HUES6 (cell line): ENCODE results near the gene LIX1.

Source experiments
- H3K27ac ChIP-seq: 2 replicates; pipeline ENCODE4 v1.7.0; 2013; ENCODE audit warnings: low read depth, mild to moderate bottlenecking, low read length, inconsistent platforms
- H3K27me3 ChIP-seq: 2 replicates; pipeline ENCODE4 v1.6.1; 2013; ENCODE audit warnings: low read length; ENCODE audit not compliant: control insufficient read depth, insufficient read depth
- H3K36me3 ChIP-seq: 2 replicates; pipeline ENCODE4 v1.6.1; 2013; ENCODE audit warnings: low read length; ENCODE audit not compliant: control insufficient read depth, insufficient read depth
- H3K4me1 ChIP-seq: 2 replicates; pipeline ENCODE4 v1.6.1; 2013; ENCODE audit warnings: low read length; ENCODE audit not compliant: control insufficient read depth, insufficient read depth
- H3K4me3 ChIP-seq: 2 replicates; pipeline ENCODE4 v1.5.1; 2013; ENCODE audit warnings: low read depth, low read length
- H3K9ac ChIP-seq: one replicate; pipeline ENCODE4 v1.6.1; 2013; ENCODE audit warnings: mild to moderate bottlenecking, low read length
- H3K9me3 ChIP-seq: 2 replicates; pipeline ENCODE4 v1.6.1; 2013; ENCODE audit warnings: low read depth, low read length; ENCODE audit not compliant: control insufficient read depth, insufficient read depth

The LIX1 gene

DNA sequence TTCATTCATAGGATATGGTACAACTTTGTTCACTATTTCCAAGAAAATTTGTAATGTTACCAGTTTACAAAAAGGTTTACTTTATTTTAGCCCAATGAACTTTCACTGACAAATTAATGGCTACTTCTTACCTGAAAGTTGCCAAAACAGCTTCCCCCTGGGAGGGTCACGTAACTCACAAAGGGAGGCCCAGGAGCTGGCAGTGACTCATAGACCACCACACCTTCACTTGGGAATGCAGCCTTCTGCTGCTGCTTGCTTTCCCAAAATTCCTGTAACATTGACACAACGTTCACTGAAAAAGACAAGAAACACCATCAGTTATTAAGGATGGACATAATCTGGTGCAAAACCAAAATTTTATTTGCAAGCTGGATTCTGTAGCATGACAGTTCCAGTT is 18.1 kb downstream of the LIX1 start:
- Histone ChIP-seq H3K4me1 (peaks cover 13% of the 10 kb centered on the region; the same call in 1 of the 2 replicates), H3K4me3 (no peak overlapping the region), H3K9ac (no peak overlapping the region), H3K9me3 (no peaks in the 10 kb centered on the region), H3K36me3 (no peaks in the 10 kb centered on the region), H3K27me3 (no peaks in the 10 kb centered on the region), H3K27ac (no peak overlapping the region)

DNA sequence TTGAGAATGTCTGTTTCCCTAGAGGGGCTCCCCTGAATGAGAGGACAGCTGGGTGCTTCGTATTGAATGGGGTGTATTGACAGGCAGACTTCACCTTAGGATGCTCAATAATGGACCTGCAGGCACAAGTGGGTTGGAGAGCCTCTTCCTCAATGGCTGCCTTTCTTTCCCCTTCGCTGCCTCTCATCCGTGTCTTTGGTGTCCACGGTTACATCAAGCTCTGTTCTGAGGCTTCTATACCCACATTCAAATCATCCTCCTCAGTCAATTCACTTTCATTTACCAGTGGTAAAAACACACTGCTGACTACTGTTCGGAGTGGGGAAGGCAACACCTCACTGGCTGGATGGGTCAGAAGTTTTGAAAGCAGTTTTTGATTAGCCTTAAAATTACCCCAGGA is 20.6 kb downstream of the LIX1 start:
- no peak overlapping the region for H3K9ac ChIP-seq
- no peaks in the 10 kb centered on the region for H3K27me3 ChIP-seq
- H3K27ac ChIP-seq = no peak overlapping the region
- H3K4me3 ChIP-seq = no peak overlapping the region
- peaks cover 17% of the 10 kb centered on the region; the same call in 1 of the 2 replicates for H3K4me1 ChIP-seq
- H3K9me3 ChIP-seq = no peaks in the 10 kb centered on the region
- no peaks in the 10 kb centered on the region for H3K36me3 ChIP-seq

DNA sequence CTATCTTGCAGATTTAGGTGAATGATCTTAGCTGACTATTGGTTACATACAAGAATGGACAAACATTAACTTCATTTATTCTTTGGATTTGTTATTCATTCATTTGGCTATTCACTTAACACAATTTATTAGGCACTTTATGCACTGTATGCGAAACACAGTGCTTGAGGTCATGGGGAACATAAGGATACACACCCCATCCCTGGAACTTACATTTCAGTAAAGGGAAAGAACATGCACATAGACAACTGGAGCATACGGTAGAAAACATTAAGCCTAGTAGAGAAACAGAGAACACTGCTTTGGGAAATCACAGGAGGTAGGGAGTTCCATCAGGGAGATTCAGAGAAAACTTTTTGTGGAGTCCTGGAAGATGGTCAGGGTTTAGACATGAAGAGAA is 22.2 kb downstream of the LIX1 start:
- Histone ChIP-seq H3K9ac (no peak overlapping the region), H3K4me3 (no peak overlapping the region), H3K4me1 (peaks cover 14% of the 10 kb centered on the region; the same call in 1 of the 2 replicates), H3K27ac (no peak overlapping the region), H3K27me3 (no peaks in the 10 kb centered on the region), H3K36me3 (no peaks in the 10 kb centered on the region), H3K9me3 (no peaks in the 10 kb centered on the region)

DNA sequence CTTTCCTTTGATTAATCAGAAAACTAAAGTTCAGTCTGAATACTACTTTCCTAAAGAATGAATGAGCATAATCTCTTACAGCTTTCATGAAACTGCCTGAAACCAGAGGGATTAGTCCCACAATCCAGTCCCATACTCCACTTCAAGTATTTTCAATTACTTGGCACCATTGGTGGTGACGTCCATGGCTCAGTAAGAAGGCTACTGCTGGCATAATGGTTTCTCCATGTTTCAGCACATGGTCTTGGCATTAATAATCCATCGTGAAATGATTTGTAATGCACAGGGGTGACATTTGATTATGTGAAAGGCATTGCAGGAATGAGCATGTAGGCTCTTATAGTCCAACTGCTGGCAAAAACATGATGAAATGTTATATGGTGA is 23.4 kb downstream of the LIX1 start:
- Histone ChIP-seq H3K4me3 (no peak overlapping the region), H3K36me3 (no peaks in the 10 kb centered on the region), H3K27me3 (no peaks in the 10 kb centered on the region), H3K4me1 (peaks cover 12% of the 10 kb centered on the region; the same call in 1 of the 2 replicates), H3K9me3 (no peaks in the 10 kb centered on the region), H3K27ac (no peak overlapping the region), H3K9ac (no peak overlapping the region)

DNA sequence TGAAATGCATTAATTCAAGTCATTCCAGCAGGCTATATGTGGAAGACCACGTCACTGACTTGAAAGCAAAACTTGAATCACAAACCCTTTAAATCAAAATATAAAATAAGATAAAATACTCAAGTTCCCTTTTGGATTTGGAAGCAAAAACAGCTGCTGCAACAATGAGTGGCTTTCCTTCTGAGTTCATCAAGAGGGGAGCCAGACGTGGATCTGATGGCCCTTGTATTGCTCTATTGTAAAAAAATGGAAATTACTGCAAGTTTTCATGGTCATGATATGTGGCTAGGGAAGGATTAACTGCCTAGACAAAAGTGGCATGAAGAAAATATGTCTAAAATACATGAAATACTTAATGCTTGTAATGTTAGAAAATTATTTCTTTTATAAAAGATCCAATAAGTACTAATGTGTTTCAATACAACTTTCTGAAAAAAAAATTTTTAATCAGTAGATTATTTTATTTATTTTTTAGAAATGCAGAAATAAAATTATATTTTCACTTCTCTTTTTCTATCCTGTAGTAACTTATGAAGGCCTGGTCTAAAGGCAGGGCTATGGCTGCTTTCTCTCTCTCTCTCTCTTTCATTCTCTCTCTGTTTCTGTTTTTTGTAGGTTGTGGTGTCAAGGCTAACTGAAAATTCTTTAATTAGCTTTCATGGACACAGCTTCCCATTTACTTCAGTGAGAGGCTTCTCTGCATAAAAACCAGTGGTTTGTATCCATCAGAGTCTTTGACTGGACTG is 24.0 kb downstream of the LIX1 start:
- Histone ChIP-seq H3K4me3 (no peak overlapping the region), H3K9me3 (no peaks in the 10 kb centered on the region), H3K9ac (no peak overlapping the region), H3K27me3 (no peaks in the 10 kb centered on the region), H3K36me3 (no peaks in the 10 kb centered on the region), H3K4me1 (peaks cover 12% of the 10 kb centered on the region; the same call in 1 of the 2 replicates), H3K27ac (no peak overlapping the region)

DNA sequence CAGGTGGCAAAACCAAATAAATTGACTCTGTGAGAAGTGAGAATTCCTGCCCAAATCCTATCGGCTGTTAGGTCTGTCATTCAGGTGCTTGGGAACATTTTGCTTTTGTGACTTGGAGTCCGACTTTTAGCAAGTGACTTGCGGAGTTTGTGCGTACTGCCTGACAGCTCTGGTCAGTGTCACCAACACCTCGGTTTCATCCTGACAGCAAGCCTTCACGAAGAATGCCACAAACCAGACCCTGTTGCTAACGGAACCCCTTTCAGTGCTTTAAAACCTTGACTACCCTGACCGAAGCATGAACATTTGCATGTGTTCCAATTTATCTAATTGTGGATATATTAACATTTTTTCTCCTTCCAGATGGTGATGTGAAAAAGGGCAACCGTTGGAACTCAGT is 26.5 kb downstream of the LIX1 start:
- no peaks in the 10 kb centered on the region for H3K9me3 ChIP-seq
- peaks cover 27% of the 10 kb centered on the region for H3K4me1 ChIP-seq
- no peaks in the 10 kb centered on the region for H3K27me3 ChIP-seq
- no peaks in the 10 kb centered on the region for H3K36me3 ChIP-seq
- no peak overlapping the region for H3K9ac ChIP-seq
- no peak overlapping the region for H3K27ac ChIP-seq
- no peak overlapping the region for H3K4me3 ChIP-seq

DNA sequence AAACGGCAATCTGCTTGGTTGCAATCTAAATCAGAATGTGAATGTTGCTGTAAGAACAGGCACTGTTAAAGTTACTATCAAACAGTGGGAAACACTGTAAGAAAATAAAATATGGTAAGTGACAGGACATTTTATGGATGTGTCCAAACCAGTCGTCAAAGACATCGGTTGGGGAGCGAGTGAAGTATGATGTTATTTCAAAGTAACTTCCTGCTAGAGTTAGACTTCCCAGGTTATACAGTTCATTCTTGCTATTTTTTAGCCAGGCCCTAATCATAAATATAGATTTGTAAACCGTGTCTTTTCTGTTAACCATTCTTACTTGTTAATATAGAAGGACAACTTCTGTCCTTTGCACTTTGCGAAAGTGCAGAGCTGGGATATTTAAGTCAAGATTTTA is 30.2 kb downstream of the LIX1 start:
- Histone ChIP-seq H3K27ac (no peak overlapping the region), H3K36me3 (no peaks in the 10 kb centered on the region), H3K27me3 (no peaks in the 10 kb centered on the region), H3K9ac (no peak overlapping the region), H3K9me3 (no peaks in the 10 kb centered on the region), H3K4me1 (peaks cover 29% of the 10 kb centered on the region), H3K4me3 (no peak overlapping the region)

DNA sequence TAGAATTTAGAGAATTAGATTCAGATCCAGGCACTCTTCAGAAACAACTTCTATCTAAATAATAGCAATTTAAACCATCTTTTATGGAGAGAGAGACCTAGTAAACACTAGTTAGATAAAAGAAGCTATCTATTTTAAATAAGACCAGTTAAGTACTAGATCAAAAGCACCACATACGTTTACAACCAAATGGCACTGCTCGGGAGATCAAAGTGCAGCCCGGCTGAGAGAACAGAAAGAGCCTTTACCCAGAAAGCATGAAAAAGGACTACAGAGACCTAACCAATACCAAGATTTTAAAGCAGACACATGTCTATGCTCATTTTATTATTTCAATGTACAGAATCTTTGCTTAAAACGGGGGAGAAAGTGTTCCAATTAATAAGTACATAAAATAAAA is 30.8 kb downstream of the LIX1 start:
- peaks cover 28% of the 10 kb centered on the region for H3K4me1 ChIP-seq
- H3K9ac ChIP-seq = no peak overlapping the region
- H3K9me3 ChIP-seq = no peaks in the 10 kb centered on the region
- H3K27me3 ChIP-seq = no peaks in the 10 kb centered on the region
- H3K4me3 ChIP-seq = no peak overlapping the region
- no peaks in the 10 kb centered on the region for H3K36me3 ChIP-seq
- H3K27ac ChIP-seq = no peak overlapping the region

DNA sequence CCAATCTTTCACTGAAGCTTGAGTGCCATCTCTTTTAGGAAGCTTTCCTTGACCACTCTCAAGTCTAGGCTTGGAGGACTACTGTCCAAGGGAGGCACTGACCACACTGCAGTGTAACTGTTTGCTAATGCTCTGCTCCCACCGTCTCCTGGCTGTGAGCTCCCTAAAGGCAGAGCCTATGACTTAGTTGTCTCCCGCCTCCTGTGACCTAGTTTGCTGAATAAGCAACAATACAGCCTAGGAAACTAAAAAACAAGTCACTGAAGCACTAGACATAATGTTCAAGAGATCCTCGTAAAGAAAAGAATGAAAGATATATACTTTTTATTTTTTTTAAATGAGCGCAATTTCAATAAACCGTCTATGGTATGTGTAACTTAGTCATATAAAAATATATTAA is 31.4 kb downstream of the LIX1 start:
- H3K27ac ChIP-seq = no peak overlapping the region
- peaks cover 31% of the 10 kb centered on the region for H3K4me1 ChIP-seq
- no peak overlapping the region for H3K4me3 ChIP-seq
- H3K36me3 ChIP-seq = no peaks in the 10 kb centered on the region
- H3K9ac ChIP-seq = no peak overlapping the region
- H3K27me3 ChIP-seq = no peaks in the 10 kb centered on the region
- H3K9me3 ChIP-seq = no peaks in the 10 kb centered on the region

DNA sequence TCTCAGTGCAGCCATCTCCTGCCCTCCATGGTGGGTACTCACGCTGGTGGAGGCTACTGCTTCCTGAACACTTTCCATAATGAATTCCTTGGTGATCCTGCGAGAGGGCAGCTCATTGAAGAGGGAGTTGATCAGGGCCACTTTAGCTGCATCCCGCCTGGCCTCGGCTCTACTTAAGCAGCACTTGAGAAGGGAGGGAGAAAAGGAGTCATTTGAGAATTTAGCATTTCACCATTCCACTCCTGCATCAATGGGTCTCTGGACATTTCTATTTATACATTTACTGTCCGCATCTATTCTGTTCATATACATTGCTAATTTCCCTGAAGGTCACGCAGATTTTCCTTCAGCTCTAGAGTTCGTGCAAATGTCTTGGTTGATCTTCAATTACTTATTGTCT is 35.1 kb downstream of the LIX1 start:
- Histone ChIP-seq H3K27me3 (no peaks in the 10 kb centered on the region), H3K4me1 (peaks cover 27% of the 10 kb centered on the region), H3K9me3 (no peaks in the 10 kb centered on the region), H3K9ac (no peak overlapping the region), H3K4me3 (no peak overlapping the region), H3K36me3 (no peaks in the 10 kb centered on the region), H3K27ac (no peak overlapping the region)

DNA sequence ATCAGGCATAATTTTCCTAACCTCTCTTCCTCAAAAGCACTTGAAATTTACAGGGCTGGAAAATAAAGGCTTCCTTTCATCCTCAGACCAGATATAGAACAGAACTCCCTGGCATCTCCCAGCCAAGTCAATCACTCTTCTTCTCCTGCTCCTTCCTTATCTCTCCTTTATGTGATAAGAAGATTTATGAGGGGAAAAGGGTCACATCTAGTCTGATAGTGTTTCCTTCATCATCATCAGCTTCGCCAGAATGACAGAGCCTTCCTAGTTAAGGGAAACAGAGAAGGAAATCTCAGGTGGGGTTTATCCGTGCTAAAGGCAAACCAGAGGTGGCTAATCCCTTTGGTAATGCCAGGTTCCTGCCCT is 36.2 kb downstream of the LIX1 start:
- peaks cover 27% of the 10 kb centered on the region for H3K4me1 ChIP-seq
- no peaks in the 10 kb centered on the region for H3K27me3 ChIP-seq
- H3K4me3 ChIP-seq = no peak overlapping the region
- no peaks in the 10 kb centered on the region for H3K36me3 ChIP-seq
- no peaks in the 10 kb centered on the region for H3K9me3 ChIP-seq
- H3K27ac ChIP-seq = no peak overlapping the region
- no peak overlapping the region for H3K9ac ChIP-seq
